Measurements from ENCODE around the gene ZNF574.

DNA sequence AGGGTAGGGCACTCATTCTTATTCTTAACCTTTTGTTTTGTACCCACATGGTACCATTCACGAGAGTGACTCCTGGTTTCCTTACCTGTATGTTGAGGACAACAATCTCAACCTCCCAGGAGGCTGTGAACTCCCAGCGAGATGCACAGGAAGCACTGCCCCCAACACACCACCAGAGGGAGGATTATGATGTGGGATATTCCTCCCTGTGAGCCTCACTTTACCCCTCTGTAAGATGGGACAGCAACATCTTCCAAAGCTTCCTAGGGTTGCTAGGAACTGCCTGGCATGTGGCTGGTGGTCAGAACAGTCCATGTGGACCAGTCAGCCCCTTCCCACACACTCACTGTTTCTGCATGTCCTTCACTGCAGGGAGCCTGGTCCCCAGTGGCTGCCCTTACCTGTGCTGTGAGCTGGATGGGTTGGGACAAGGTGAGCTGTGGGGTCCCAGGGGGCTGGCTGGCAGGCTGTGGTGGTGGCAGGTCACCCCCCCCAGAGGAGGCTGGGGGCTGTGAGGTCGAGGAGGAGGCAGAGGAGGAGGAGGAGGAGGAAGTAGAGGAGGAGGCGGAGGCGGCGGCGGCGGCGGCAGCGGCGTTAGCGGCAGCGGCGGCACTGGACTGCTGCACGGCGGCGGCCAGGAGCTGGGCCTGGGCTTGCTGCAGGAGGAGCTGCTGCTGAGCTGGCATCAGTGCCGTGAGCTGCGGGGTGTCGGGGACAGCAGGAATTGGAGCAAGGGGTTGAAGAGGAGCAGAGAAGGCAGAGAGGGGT is 40.5 kb downstream of the ZNF574 start:
- TF ChIP-seq POLR2AphosphoS5 (IDR thresholded peaks at IDR 0.05; ENCODE audit: insufficient read depth, low read depth, low read length) (no peak), CTCF (IDR thresholded peaks at IDR 0.05; ENCODE audit: extremely low read depth in 1 of 2, insufficient read depth in 1 of 2, low read depth in 1 of 2, low read length in 2 of 2) (no peak), POLR2A (IDR thresholded peaks at IDR 0.05; ENCODE audit: low read depth, low read length) (no peak), EZH2 (IDR thresholded peaks at IDR 0.05; ENCODE audit: borderline replicate concordance, low read depth, low read length, severe bottlenecking) (no peak), GATA2 (IDR thresholded peaks at IDR 0.05; ENCODE audit: insufficient read depth, insufficient read length, low read depth, low read length) (no peak), MYC (IDR thresholded peaks at IDR 0.05; ENCODE audit: low read depth, low read length) (no peak), JUN (IDR thresholded peaks at IDR 0.05; ENCODE audit: borderline replicate concordance, insufficient read depth, insufficient read length, low read depth) (no peak), FOS (IDR thresholded peaks at IDR 0.05; ENCODE audit: borderline replicate concordance, insufficient read depth, low read length) (no peak)
- TF ChIP-seq, protein P1, sequence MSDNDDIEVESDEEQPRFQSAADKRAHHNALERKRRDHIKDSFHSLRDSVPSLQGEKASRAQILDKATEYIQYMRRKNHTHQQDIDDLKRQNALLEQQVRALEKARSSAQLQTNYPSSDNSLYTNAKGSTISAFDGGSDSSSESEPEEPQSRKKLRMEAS (IDR thresholded peaks at IDR 0.05; ENCODE audit: insufficient read depth, insufficient read length) = no peak

All from endothelial cell of umbilical vein (primary cell).